ENCODE data around the gene CBX4.

GRCh38 chr17:79825580-79825921, 13.7 kb downstream of the CBX4 start:
- TF ChIP-seq ZNF274 (IDR thresholded peaks at IDR 0.05; ENCODE audit: low read depth, low read length): no peak
- no peak for TF ChIP-seq YY1 (IDR thresholded peaks at IDR 0.05; ENCODE audit: insufficient read depth, insufficient read length)
- no peak for TF ChIP-seq SUZ12 (IDR thresholded peaks at IDR 0.05; ENCODE audit: extremely low read depth, insufficient read depth, insufficient read length)
